HG02943 (cell line): ENCODE measurements around the gene PIP4K2B.

Source experiments
- ATAC-seq: cut with Tn5 transposase; IDR thresholded peaks from one replicate; pipeline ENCODE4 v1.9.1; 2021; ENCODE audit warnings: mild to moderate bottlenecking, low read depth, moderate library complexity; ENCODE audit not compliant: unreplicated experiment

PIP4K2B gene

DNA sequence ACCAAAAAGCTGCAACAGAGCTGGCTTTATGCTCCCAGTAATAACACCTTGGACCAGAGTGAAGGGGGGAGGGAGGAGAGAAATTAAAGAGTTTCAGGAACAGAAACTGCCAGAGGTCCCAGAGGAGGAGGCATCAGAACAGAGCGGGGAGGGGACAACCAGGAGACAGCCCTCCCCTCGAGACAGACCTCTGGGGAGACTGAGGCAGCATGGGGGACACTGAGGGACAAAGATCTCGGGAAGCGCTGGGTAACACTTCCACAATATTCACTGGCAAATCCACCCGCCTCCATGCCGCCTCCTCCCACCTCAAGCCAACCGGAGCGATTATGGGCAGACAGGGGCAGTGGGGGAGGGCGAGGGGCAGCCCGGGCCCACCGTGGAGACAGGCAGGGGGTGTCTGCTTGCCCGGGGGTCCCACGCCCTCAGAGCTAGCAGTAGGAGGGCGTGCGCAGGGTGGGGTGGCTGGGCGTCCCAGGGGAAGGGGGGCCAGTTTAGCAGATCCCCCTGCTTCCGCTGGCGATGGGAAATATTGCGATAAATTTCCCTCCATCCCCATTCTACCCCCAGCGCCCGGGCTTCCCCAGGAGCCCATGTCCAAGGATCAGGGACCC, 52.4 kb downstream of the PIP4K2B start:
- no peak for ATAC-seq

DNA sequence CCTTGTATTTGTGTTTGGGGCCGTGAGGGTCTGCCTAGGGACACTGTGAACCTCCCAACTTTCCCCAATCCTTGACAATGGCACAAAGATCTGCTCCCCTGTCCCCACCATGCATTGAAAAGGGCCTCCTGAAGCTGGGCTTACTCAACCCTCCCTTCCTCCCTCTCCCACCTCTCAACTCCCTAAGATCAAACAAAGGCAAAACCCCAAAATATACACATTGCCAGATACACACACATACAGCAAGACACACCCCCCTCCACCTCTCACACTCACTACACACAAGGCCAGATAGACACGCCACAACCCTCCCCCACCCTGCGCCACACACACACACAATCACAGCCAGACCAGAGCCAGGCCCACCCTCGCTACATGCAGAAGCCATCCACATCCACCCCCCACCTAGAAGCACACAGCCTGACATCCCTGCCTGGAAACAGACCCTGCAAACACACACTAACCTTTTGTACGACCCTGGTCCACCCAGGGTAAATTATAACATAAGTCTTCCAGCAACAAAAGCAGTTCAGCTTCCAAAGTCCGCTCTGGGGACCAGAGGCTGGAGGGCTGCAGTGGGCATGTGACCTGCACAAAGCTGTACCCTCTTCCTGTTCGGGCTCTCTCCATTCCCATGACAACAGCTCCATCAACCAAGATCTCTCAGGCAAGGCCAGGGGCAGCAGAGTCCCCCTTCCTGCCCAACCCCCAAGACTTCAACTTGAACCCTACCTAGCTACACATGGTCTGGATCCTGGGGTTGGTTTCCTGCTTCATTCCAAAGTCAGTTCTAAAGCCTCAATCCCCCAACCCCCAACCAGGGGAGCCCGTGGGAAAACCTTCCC, 53.1 kb downstream of the PIP4K2B start:
- no peak for ATAC-seq

DNA sequence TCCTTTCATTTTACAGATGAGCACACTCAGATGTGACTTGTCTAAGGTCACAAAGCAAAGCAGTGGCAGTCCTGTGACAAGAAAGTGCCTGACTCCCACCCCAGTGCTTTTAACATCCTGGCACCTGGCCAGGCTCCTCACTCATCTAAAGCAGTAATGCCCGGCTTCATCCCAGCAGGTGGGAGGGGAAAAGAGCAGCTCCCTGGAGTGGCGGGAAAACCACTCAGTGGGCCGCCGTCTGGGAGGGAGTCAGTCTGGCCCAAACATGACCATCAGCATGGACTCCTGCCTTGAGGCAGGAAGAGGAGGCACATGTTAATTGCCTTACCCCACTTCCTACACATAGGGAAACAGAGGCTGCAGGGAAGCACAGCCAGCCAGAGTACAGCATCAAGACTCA, 53.8 kb downstream of the PIP4K2B start:
- no peak for ATAC-seq

- ATAC-seq, result no peak
These were observed 55.7 kb downstream of the PIP4K2B start for GRCh38 chr17:38743556-38744171.

DNA sequence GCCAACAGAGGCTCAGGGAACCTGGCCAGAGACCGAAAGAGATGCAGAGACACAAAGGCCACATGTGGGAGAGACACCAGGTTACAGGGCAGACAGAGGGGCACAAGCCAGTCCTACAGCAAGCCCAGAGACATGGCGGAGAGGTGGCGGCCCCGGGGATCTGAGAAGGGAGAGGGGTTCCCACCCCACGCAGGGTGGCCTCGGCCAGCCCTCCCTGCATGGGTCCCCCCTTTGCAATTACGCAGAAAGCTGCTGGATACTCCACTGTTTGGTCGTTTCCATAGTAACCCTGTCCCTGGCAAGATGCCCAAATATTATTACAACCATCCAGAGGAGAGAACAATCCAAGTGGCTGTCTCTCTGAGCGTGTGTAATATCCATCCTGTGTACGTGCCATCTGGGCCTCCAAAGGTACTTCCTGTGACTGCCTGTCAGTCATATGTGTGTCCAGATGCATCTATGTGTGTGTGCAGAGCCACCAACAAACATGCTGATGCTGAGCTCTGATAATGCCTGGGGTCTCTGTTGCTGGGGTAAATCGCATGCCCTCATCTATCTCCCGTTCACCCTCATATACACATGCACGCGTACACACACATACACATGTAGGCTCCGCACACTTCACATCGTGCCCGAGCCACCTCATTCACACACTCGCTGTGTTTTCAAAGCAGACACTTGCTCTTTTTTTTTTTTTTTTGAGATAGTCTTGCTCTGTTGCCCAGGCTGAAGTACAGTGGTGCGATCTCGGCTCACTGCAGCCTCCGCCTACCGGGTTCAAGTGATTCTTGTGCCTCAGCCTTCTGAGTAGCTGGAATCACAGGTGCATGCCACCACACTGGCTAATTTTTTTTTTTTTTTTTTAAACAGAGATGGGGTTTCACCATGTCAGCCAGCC, 56.7 kb downstream of the PIP4K2B start:
- ATAC-seq, result no peak

DNA sequence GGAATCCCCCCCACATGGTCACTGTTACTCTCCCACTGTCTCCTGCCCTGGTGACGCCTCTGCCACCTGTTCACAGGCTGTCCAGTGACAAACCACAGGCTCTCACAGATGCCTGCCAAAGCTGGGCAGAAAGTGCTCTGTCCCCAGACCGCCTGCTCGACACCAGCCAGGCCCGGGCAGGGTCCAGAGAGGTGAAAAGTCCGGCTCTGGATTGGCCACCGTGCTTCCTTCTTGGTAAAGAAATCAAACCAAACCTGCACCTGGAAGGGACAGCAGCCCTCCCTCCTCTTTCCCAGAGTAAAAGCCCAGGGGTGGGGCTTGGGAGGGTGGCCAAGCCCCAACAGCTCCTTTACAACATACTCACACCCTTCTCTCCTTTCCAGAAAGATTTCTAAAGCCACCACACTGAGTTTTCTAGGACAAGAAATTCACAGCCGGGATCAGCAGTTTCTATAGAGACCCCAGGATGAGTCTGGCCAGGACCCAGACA, 57.4 kb downstream of the PIP4K2B start:
- ATAC-seq, result no peak

DNA sequence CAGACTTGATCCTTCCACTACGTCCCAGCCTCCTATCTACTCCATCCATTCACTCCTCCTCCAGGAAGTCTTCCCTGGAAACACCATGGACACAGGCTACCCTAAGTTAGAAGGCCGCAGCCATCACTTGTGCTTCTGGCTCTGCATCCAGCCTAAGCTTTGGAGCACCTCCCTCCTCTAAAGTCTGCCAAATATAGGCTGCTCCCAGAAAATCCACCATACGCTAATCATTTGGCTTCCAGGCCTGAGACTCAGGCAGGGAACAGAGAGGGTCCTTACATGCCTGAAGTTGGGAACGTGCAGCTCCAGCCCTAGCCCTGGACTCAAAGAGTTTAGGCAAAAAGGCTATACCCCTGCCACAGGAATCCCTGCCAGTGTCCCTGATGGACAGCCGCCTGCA, 57.9 kb downstream of the PIP4K2B start:
- ATAC-seq, result no peak

DNA sequence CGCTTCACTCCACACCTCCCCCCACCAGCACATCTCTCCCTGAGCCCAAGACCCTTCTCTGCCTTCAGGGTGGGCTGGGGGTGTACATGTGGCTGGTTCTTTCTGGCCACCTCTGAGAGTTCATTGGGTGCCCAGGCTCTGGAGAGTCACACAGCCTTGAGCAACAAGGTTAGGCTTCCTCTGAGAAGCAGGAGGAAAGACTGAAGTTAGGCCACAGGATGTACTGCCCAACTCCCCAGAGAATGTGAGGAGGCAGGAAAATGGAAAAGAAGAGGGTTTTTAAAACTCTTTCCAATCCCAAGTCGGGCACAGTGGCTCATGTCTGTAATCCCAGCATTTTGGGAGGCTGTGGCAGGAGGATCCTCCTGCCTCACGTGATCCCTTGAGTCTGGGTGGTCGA, 58.5 kb downstream of the PIP4K2B start:
- no peak for ATAC-seq

- no peak for ATAC-seq
These were observed 59.3 kb downstream of the PIP4K2B start for GRCh38 chr17:38740044-38740443.

DNA sequence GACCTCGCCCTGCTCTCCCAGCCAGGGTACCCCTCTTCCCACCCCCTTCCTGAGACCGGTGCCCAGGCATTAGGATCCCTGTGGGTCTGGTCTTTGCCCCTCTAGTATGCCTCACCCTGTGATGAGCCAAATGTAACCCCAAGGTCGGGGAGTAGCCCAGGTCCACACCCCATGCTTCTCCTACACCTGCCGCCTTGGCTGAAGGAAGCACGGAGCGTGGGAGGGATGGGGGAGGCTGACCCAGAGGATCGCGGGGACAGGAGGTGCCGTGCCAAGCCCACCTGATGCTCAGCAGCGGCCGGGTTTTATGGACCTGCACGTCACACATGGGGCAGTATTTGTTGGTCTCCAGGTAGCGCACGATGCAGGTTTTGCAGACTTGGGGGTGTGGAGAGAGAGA, 60.1 kb downstream of the PIP4K2B start:
- ATAC-seq, result no peak

DNA sequence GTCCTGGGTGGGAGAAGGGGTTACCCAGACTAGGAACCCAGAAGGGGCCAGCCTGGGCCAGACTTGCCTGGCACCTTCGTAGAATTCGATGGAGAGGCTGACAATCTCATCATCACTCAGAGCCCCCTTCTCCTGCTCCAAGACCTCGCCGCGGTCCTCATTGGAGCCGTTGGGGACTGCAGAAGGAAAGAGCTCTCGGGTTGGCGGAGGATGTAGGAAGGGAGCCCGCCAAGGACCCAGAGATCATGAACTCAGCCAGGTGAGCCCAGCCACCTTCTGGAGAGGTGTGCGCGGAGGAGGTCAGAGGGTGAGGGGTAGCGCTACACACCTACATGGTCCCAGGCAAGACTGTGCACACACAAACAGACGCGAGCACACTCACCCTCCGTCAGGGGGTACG, 60.7 kb downstream of the PIP4K2B start:
- ATAC-seq, result no peak

DNA sequence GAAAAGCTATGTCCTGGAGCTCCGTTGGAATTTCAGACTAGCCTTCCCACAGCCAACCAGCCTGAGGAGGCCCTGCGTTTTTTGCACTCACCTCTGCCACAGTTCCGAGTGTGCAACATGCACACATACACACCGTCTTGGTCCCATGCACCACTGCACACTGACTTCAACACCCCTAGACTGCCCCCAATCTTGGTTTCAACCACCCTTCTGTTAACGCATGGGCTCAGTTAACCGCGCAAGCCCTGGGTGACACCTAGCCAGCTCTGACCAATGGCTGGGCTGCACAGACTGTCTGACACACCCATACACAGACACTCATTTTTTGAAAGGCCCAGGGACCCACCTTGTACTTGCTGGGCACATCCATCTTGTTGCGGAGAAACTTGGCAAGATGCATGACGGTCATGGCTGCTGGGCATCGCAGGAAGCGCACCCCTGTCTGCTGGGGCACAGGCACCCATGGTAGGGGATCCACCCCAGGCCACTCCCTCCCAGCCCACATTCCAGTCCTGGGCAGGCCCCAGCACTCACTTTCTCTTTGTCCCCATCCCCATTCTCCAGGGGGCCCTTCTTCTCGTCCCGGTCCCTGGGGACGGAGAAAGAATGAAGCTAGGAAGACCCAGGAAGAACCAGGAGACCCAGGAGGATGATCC, 61.2 kb downstream of the PIP4K2B start:
- ATAC-seq, result no peak

- no peak for ATAC-seq
These were observed 64.0 kb downstream of the PIP4K2B start for GRCh38 chr17:38735161-38735997.

GRCh38 chr17:38733982-38734973, 65.1 kb downstream of the PIP4K2B start:
- no peak for ATAC-seq

GRCh38 chr17:38733282-38733981, 65.9 kb downstream of the PIP4K2B start:
- no peak for ATAC-seq

- no peak for ATAC-seq
These were observed 66.7 kb downstream of the PIP4K2B start for GRCh38 chr17:38732376-38733281.
